ENCODE data around the gene KIDINS220.

DNA sequence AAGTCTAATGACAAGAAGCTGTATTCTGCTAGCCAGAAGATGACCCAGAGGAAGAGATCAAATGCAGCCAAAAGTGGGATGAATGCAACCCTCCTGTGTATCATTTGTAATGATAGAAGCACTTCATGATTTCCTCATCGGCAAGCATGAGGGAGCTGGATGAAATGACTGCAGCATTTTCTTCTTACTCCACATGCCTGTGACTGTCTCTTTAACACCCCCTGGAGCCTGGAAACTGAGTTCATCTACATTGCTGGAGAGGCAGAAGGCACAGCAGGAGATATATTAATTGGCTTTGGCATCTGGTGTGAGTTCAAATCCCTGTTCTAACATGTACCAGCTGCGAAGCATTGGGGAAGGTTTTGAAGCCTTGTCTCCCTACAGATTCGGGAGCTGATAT lies 117.9 kb downstream of the KIDINS220 start:
- TF ChIP-seq, protein P1, sequence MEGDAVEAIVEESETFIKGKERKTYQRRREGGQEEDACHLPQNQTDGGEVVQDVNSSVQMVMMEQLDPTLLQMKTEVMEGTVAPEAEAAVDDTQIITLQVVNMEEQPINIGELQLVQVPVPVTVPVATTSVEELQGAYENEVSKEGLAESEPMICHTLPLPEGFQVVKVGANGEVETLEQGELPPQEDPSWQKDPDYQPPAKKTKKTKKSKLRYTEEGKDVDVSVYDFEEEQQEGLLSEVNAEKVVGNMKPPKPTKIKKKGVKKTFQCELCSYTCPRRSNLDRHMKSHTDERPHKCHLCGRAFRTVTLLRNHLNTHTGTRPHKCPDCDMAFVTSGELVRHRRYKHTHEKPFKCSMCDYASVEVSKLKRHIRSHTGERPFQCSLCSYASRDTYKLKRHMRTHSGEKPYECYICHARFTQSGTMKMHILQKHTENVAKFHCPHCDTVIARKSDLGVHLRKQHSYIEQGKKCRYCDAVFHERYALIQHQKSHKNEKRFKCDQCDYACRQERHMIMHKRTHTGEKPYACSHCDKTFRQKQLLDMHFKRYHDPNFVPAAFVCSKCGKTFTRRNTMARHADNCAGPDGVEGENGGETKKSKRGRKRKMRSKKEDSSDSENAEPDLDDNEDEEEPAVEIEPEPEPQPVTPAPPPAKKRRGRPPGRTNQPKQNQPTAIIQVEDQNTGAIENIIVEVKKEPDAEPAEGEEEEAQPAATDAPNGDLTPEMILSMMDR (conservative IDR thresholded peaks at IDR 0.05 in 1 of 2, IDR thresholded peaks at IDR 0.05 in 1 of 2; ENCODE audit: low read depth in 1 of 2, low read length in 2 of 2): no peak
- no peak for TF ChIP-seq EZH2 (IDR thresholded peaks at IDR 0.05; ENCODE audit: low read length, missing control alignments)
